Mucosa of stomach (tissue), 1 donor: Measurements from ENCODE around the gene LIPC.

Experiments
- H3K27me3 ChIP-seq: one replicate; pipeline ENCODE4 v1.7.0; 2013; ENCODE audit warnings: mild to moderate bottlenecking, low read length; ENCODE audit not compliant: control insufficient read depth, insufficient read depth
- H3K36me3 ChIP-seq: one replicate; pipeline ENCODE4 v1.7.0; 2013; ENCODE audit warnings: low read length; ENCODE audit not compliant: control insufficient read depth, insufficient read depth
- H3K4me1 ChIP-seq: one replicate; pipeline ENCODE4 v1.7.0; 2013; ENCODE audit warnings: mild to moderate bottlenecking, low read length; ENCODE audit not compliant: control insufficient read depth, insufficient read depth
- H3K4me3 ChIP-seq: one replicate; pipeline ENCODE4 v1.7.0; 2013; ENCODE audit warnings: low read length
- H3K9ac ChIP-seq: one replicate; pipeline ENCODE4 v1.7.0; 2013; ENCODE audit warnings: mild to moderate bottlenecking, low read length, moderate library complexity
- H3K9me3 ChIP-seq: one replicate; pipeline ENCODE4 v1.7.0; 2013; ENCODE audit warnings: mild to moderate bottlenecking, low read length, moderate library complexity; ENCODE audit not compliant: control insufficient read depth
- donor health status: Pancreatic carcinoma.

The LIPC gene

GRCh38 chr15:58546066-58546591, 114.3 kb downstream of the LIPC start:
- Histone ChIP-seq H3K4me1 (no peaks in the 10 kb centered on the region), H3K36me3 (no peaks in the 10 kb centered on the region), H3K4me3 (no peak overlapping the region), H3K27me3 (no peaks in the 10 kb centered on the region), H3K9me3 (no peaks in the 10 kb centered on the region), H3K9ac (no peak overlapping the region)

GRCh38 chr15:58546635-58547627, 115.1 kb downstream of the LIPC start:
- Histone ChIP-seq H3K4me1 (no peaks in the 10 kb centered on the region), H3K36me3 (no peaks in the 10 kb centered on the region), H3K9ac (no peak overlapping the region), H3K4me3 (no peak overlapping the region), H3K9me3 (no peaks in the 10 kb centered on the region), H3K27me3 (no peaks in the 10 kb centered on the region)

DNA sequence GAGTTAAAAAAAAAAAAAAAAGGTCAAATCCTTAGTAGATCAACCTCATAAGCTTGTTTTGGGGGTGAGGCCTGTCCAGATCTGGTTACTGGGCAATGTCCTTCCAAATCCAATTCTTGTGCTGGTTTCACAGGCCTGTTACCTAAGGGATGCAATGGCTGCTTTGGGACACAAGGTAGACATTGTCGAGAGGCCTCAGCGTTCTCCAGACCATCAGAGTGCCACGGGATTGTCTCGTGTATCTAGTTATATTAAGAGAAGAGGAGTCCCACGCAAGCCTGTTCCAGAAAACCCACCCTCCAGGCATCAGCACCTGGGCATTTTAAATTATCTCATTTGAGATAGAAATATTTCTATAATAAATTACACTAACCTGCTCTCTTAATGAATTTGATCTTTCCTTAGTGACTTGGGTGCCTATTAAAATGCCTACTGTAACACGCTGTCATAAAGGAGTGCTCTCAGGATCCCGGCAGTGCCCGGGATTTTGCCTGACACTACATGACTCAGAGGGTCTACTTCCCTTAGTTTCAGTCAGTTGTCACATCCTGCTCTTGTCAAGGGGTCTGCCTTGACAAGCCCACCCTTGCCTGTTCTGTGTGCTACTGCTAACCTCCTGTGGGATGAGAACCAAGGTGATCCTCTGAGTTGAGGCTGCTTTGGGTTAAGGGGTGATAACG, 116.0 kb downstream of the LIPC start:
- no peaks in the 10 kb centered on the region for H3K27me3 ChIP-seq
- H3K36me3 ChIP-seq, result no peaks in the 10 kb centered on the region
- H3K9me3 ChIP-seq, result no peaks in the 10 kb centered on the region
- H3K9ac ChIP-seq, result no peak overlapping the region
- H3K4me1 ChIP-seq, result no peaks in the 10 kb centered on the region
- H3K4me3 ChIP-seq, result no peak overlapping the region

DNA sequence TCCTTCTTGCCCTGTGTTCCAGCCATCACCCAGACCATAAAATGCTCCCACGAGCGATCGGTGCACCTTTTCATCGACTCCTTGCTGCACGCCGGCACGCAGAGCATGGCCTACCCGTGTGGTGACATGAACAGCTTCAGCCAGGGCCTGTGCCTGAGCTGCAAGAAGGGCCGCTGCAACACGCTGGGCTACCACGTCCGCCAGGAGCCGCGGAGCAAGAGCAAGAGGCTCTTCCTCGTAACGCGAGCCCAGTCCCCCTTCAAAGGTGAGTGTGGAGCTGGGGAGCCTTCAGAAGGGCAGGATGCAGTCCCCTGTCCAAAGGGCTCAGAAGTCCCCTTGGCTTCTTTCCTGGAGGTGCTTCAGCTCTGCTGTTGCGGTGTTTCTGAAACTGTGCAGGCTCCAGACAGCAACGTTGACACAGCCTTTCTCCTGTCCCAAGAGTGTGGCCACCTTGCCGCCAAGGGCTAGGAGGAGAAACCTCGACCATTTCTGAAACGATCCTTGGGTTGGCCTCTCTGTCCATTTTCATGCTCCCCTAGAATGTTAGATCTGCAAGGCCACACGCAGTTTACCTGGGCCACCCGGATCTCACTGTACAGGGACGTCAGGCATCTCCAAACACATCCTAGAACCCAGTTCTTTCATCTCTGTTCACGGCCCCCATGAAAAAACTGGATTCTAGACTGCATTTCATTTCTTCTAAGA, 116.7 kb downstream of the LIPC start:
- Histone ChIP-seq H3K27me3 (no peaks in the 10 kb centered on the region), H3K36me3 (no peaks in the 10 kb centered on the region), H3K4me1 (no peaks in the 10 kb centered on the region), H3K9ac (no peak overlapping the region), H3K9me3 (no peaks in the 10 kb centered on the region), H3K4me3 (no peak overlapping the region)

DNA sequence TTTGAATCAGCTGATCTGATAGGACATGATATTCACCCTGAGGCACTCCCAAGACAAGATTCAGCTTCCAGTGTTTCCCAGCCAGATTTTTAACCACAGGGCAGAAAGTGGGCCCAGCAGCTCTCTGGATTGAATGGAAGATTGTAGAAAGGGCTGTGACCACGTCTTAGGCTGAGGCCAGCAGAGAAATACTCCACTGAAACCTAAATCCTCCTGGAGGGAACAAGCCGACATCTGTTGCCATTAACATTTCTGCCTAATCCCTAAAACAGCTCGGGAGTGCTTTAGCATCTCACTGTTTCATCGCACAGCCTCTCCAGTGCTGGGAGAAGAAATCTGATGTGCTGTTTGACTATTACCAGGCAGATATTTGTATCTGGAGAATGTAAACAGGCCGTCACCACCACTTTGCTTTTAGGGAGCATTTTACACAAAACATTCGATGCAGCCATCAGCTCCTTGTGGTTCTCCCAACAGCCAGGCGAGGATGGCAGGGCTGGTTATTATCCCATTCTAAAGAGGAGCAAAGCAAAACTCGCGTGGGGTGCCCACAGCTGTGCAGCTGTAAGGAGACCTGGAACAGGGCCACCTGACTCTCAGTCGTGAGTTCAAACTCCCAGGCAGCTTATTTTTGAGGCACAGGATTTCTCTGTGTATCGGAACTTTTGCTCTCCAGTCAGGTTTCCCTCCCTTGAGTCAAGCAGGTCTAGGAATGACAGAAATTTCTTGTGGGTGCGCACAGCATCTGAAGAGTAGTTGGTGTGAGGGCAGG, 117.4 kb downstream of the LIPC start:
- no peaks in the 10 kb centered on the region for H3K9me3 ChIP-seq
- H3K36me3 ChIP-seq, result no peaks in the 10 kb centered on the region
- no peaks in the 10 kb centered on the region for H3K27me3 ChIP-seq
- H3K4me1 ChIP-seq, result no peaks in the 10 kb centered on the region
- no peak overlapping the region for H3K4me3 ChIP-seq
- H3K9ac ChIP-seq, result no peak overlapping the region

DNA sequence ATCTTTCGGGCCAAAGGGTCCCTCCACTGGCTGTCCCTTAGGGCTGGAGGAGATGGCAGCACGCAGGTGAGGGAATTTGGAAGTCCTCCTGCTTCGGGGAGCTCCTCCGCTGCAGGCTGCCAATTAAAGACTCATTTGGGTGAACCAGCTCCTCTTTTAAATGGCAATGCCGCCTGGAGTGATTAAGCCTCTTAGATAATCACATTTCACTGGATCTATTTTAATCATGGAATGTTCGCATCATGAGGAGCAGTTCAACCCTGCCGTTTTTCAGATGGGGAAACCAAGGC, 117.9 kb downstream of the LIPC start:
- Histone ChIP-seq H3K4me3 (no peak overlapping the region), H3K4me1 (no peaks in the 10 kb centered on the region), H3K27me3 (no peaks in the 10 kb centered on the region), H3K36me3 (no peaks in the 10 kb centered on the region), H3K9ac (no peak overlapping the region), H3K9me3 (no peaks in the 10 kb centered on the region)

DNA sequence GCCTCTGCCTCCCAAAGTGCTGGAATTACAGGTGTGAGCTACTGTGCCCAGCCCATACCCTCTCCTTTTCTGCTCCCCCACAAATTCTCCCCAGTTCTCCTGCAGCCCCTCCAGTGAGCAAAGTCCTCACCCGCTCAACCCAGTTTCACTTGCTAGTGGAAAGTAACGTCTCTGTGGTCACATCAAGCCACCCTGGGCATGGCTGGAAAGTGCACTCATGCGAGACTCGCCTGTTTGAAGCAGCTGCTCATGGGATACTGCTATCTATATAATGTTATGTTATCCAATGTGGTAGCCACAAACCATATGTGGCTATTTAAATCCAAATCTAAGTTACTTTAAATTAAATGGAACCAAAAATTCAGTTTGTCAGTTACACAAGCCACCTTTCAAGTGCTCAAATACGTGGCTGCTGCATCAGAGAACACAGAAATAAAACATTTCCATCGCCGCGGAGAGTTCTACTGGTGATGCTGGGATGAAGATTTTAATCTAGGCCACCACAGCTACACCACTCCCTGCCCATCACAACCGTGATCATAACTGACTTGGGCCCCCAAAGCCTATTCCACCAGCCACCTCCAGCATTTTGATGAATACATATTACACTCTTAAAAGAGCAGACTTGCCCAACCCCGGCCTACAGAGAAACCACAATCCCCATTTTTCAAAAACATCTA, 119.4 kb downstream of the LIPC start:
- Histone ChIP-seq H3K4me3 (no peak overlapping the region), H3K4me1 (peaks cover 7% of the 10 kb centered on the region), H3K36me3 (no peaks in the 10 kb centered on the region), H3K9ac (no peak overlapping the region), H3K27me3 (no peaks in the 10 kb centered on the region), H3K9me3 (no peaks in the 10 kb centered on the region)

GRCh38 chr15:58551764-58552504, 120.1 kb downstream of the LIPC start:
- Histone ChIP-seq H3K9ac (no peak overlapping the region), H3K4me1 (peaks cover 7% of the 10 kb centered on the region), H3K36me3 (no peaks in the 10 kb centered on the region), H3K4me3 (no peak overlapping the region), H3K9me3 (no peaks in the 10 kb centered on the region), H3K27me3 (no peaks in the 10 kb centered on the region)

- no peaks in the 10 kb centered on the region for H3K9me3 ChIP-seq
- H3K4me3 ChIP-seq, result no peak overlapping the region
- H3K36me3 ChIP-seq, result no peaks in the 10 kb centered on the region
- H3K27me3 ChIP-seq, result no peaks in the 10 kb centered on the region
- peaks cover 7% of the 10 kb centered on the region for H3K4me1 ChIP-seq
- no peak overlapping the region for H3K9ac ChIP-seq
These were observed 120.9 kb downstream of the LIPC start for GRCh38 chr15:58552505-58553364.

DNA sequence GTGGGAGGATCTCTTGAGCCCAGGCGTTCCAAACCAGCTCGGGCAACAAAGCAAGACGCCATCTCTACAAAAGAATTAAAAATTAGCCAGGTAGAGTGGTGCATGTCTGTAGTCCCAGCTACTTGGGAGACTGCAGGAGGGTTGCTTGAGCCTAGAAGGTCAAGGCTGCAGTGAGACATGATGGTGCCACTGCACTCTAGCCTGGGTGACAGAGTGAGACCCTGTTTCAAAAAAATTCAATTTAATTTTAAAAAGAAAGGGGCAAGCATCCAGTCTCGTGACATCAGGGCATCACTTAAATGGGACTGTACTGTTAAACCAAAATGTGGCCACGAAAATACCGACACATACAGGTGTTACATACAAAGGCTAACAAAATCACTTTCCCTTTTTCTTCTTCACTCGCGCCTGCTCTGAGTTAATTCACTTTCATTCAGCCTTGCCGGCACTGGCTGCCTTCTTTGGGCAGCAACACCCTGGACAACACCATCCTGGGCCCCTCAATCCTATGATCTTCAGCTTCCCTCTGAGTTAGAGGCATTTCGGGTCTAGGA, 121.7 kb downstream of the LIPC start:
- H3K9me3 ChIP-seq, result no peaks in the 10 kb centered on the region
- H3K36me3 ChIP-seq, result no peaks in the 10 kb centered on the region
- no peak overlapping the region for H3K4me3 ChIP-seq
- no peak overlapping the region for H3K9ac ChIP-seq
- peaks cover 7% of the 10 kb centered on the region for H3K4me1 ChIP-seq
- no peaks in the 10 kb centered on the region for H3K27me3 ChIP-seq
